ENCODE data around the gene KRTAP17-1.

DNA sequence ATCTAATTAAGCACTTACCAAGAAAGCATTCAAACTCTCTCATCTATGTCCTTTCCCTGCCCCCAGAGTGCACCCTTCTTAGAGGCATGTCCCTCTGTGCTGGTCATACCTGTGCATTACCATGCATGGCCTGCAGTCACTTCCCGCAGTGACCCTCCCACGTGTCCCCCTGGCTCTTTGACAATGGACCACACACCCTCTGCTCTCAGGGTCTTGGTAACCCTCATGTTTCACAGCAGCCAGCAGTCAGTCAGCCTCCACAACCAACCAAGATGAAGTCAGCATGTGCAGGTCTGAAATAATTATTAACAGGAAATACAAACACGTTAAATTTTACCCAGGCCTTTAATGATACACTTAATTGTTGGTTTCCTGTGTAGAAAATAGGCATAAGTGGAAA lies 25.0 kb upstream of the KRTAP17-1 start:
- TF ChIP-seq, protein P1, sequence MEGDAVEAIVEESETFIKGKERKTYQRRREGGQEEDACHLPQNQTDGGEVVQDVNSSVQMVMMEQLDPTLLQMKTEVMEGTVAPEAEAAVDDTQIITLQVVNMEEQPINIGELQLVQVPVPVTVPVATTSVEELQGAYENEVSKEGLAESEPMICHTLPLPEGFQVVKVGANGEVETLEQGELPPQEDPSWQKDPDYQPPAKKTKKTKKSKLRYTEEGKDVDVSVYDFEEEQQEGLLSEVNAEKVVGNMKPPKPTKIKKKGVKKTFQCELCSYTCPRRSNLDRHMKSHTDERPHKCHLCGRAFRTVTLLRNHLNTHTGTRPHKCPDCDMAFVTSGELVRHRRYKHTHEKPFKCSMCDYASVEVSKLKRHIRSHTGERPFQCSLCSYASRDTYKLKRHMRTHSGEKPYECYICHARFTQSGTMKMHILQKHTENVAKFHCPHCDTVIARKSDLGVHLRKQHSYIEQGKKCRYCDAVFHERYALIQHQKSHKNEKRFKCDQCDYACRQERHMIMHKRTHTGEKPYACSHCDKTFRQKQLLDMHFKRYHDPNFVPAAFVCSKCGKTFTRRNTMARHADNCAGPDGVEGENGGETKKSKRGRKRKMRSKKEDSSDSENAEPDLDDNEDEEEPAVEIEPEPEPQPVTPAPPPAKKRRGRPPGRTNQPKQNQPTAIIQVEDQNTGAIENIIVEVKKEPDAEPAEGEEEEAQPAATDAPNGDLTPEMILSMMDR (IDR thresholded peaks at IDR 0.05), result no peak
- TF ChIP-seq POLR2A (IDR thresholded peaks at IDR 0.05), result no peak
